OCI-LY1 (cell line): ENCODE data around the gene BAD.
A peak's percentile ranks its signal among the peaks of the same experiment; 100 is the strongest.

Experiments
- H2AFZ ChIP-seq: fragments of 200-600 bp; sonication (generic), shearing (Covaris generic); 2 replicates; pipeline ENCODE4 v1.6.0; 2014; ENCODE audit warnings: antibody characterized with exemption, mild to moderate bottlenecking, low read length
- H3F3A ChIP-seq: fragments of 200-600 bp; sonication (generic), shearing (Covaris generic); 2 replicates; pipeline ENCODE4 v1.6.0; 2014; ENCODE audit warnings: mild to moderate bottlenecking, antibody characterized with exemption, low read length, moderate library complexity; ENCODE audit not compliant: insufficient read depth
- H3K27ac ChIP-seq: fragments of 200-600 bp; sonication (generic); 2 replicates; pipeline ENCODE4 v1.5.1; 2014; ENCODE audit warnings: low read length, mixed run types, mild to moderate bottlenecking, low read depth; ENCODE audit not compliant: poor library complexity, severe bottlenecking
- H3K27me3 ChIP-seq: fragments of 200-600 bp; sonication (generic); 2 replicates; pipeline ENCODE4 v1.6.0; 2014; ENCODE audit warnings: antibody characterized with exemption, mild to moderate bottlenecking, low read length, moderate library complexity; ENCODE audit not compliant: insufficient read depth
- H3K36me3 ChIP-seq: fragments of 200-600 bp; sonication (generic); 2 replicates; pipeline ENCODE4 v1.6.1; 2014; ENCODE audit warnings: mild to moderate bottlenecking, antibody characterized with exemption, low read length, moderate library complexity, mixed read lengths; ENCODE audit not compliant: insufficient read depth
- H3K4me1 ChIP-seq: fragments of 200-600 bp; sonication (generic); 2 replicates; pipeline ENCODE4 v1.5.1; 2014; ENCODE audit warnings: mild to moderate bottlenecking, low read length, moderate library complexity; ENCODE audit not compliant: insufficient read depth, severe bottlenecking
- H3K4me2 ChIP-seq: fragments of 200-600 bp; sonication (generic), shearing (Covaris generic); 2 replicates; pipeline ENCODE4 v1.6.1; 2014; ENCODE audit warnings: low read length
- H3K4me3 ChIP-seq: fragments of 200-600 bp; sonication (generic); 2 replicates; pipeline ENCODE4 v1.5.1; 2014; ENCODE audit warnings: low read length, low read depth, mild to moderate bottlenecking, mixed read lengths; ENCODE audit not compliant: poor library complexity, severe bottlenecking
- H3K79me2 ChIP-seq: fragments of 200-600 bp; shearing (Covaris generic); 2 replicates; pipeline ENCODE4 v1.6.1; 2016; ENCODE audit warnings: mixed run types, low read length, mixed read lengths; ENCODE audit not compliant: insufficient read depth
- H3K9ac ChIP-seq: fragments of 200-600 bp; sonication (generic), shearing (Covaris generic); 2 replicates; pipeline ENCODE4 v1.6.1; 2014; ENCODE audit warnings: mild to moderate bottlenecking, low read length, mixed read lengths
- H3K9me2 ChIP-seq: fragments of 200-600 bp; sonication (generic), shearing (Covaris generic); 2 replicates; pipeline ENCODE4 v1.6.1; 2014; ENCODE audit warnings: low read depth, mild to moderate bottlenecking, low read length, mixed read lengths
- H3K9me3 ChIP-seq: fragments of 200-600 bp; shearing (Covaris generic); 2 replicates; pipeline ENCODE4 v1.6.1; 2014; ENCODE audit warnings: low read length, mixed read lengths
- H4K20me1 ChIP-seq: fragments of 200-600 bp; sonication (generic), shearing (Covaris generic); 2 replicates; pipeline ENCODE4 v1.6.0; 2016; ENCODE audit warnings: mild to moderate bottlenecking, low read length; ENCODE audit not compliant: insufficient read depth
- CTCF ChIP-seq: fragments of 200-600 bp; sonication (generic), shearing (Covaris generic); IDR thresholded peaks from 2 replicates; pipeline ENCODE4 v1.5.1; 2017; ENCODE audit warnings: mild to moderate bottlenecking, antibody characterized with exemption, low read length, moderate library complexity, mixed read lengths
- EZH2 ChIP-seq: fragments of 200-600 bp; sonication (generic), shearing (Covaris generic); IDR thresholded peaks from 2 replicates; pipeline ENCODE4 v1.8.0; 2017; ENCODE audit warnings: borderline replicate concordance, mixed run types, mild to moderate bottlenecking, antibody characterized with exemption, low read length, moderate library complexity, mixed read lengths

BAD gene

GRCh38 chr11:64238999-64239398, 45.5 kb downstream of the BAD start:
- TF ChIP-seq EZH2 (no peak), CTCF (no peak)

GRCh38 chr11:64238076-64238475, 46.4 kb downstream of the BAD start:
- Histone ChIP-seq H3F3A (peaks cover 18% of the 10 kb centered on the region; the same call in 1 of the 2 replicates), H3K4me3 (peak overlapping the region; percentile 36), H4K20me1 (no peaks in the 10 kb centered on the region), H3K79me2 (no peaks in the 10 kb centered on the region), H3K4me1 (peaks cover 71% of the 10 kb centered on the region), H3K36me3 (peaks cover 18% of the 10 kb centered on the region; the same call in 1 of the 2 replicates), H3K9me3 (no peaks in the 10 kb centered on the region), H3K27ac (peak overlapping the region; percentile 98), H3K9me2 (no peaks in the 10 kb centered on the region), H3K27me3 (no peaks in the 10 kb centered on the region), H2AFZ (no peak overlapping the region), H3K4me2 (peak overlapping the region; percentile 91), H3K9ac (peak overlapping the region; percentile 93)
- TF ChIP-seq EZH2 (no peak), CTCF (no peak)

More at GRCh38 chr11:64238999-64239398, 45.5 kb downstream of the BAD start:
- Histone ChIP-seq H4K20me1 (no peaks in the 10 kb centered on the region), H3K36me3 (peaks cover 27% of the 10 kb centered on the region; the same call in 1 of the 2 replicates), H3K4me1 (peaks cover 72% of the 10 kb centered on the region), H3F3A (peaks cover 18% of the 10 kb centered on the region; the same call in 1 of the 2 replicates), H3K9me2 (no peaks in the 10 kb centered on the region), H3K27me3 (no peaks in the 10 kb centered on the region), H3K9me3 (no peaks in the 10 kb centered on the region), H3K4me2 (peak overlapping the region; percentile 91; the same call in 1 of the 2 replicates), H3K9ac (peak overlapping the region; percentile 93), H3K4me3 (no peak overlapping the region), H3K27ac (peak overlapping the region; percentile 98), H3K79me2 (no peaks in the 10 kb centered on the region), H2AFZ (no peak overlapping the region)

- H3K27ac ChIP-seq: peak overlapping the region; percentile 98
- peaks cover 66% of the 10 kb centered on the region for H3K4me1 ChIP-seq
- H4K20me1 ChIP-seq: no peaks in the 10 kb centered on the region
- TF ChIP-seq CTCF (no peak), EZH2 (no peak)
- H3K36me3 ChIP-seq: peaks cover 15% of the 10 kb centered on the region; the same call in 1 of the 2 replicates
- H3K4me3 ChIP-seq: peak overlapping the region; percentile 36
- no peaks in the 10 kb centered on the region for H3K27me3 ChIP-seq
- peak overlapping the region; percentile 91 for H3K4me2 ChIP-seq
- H3K79me2 ChIP-seq: no peaks in the 10 kb centered on the region
- H2AFZ ChIP-seq: no peak overlapping the region
- peaks cover 18% of the 10 kb centered on the region; the same call in 1 of the 2 replicates for H3F3A ChIP-seq
- H3K9me3 ChIP-seq: no peaks in the 10 kb centered on the region
- H3K9me2 ChIP-seq: no peaks in the 10 kb centered on the region
- peak overlapping the region; percentile 93 for H3K9ac ChIP-seq
Observed at GRCh38 chr11:64237484-64237951, 46.9 kb downstream of the BAD start.
